Esophagus squamous epithelium (tissue), 5 donors: ENCODE results near the gene BMPR2. TPM values are rescaled to one million over a fixed set of nuclear protein-coding genes. Genes with fewer than 3 reads are reported as not detected.
"Not testable (repeated sequence)": the region's sequence is repeated elsewhere in the genome, so short reads cannot be mapped to it uniquely, and the experiment has no call there.

Experiments
- DNase-seq: peaks from one replicate; lab custom pipeline; 2025; lab: John Stamatoyannopoulos, UW
- H3K27ac ChIP-seq, 4 donors: fragments of 200-600 bp; sonication (generic); one replicate each; pipeline ENCODE4 v1.5.1; 2016 to 2019; ENCODE audit warnings: mild to moderate bottlenecking in 1 of 4
- H3K27me3 ChIP-seq, 4 donors: fragments of 200-600 bp; sonication (generic); 1 replicate in 3 of 4; 2 replicates in 1 of 4; pipeline versions ENCODE4 v1.5.1 to v1.6.0; 2017 to 2021; ENCODE audit warnings: antibody characterized with exemption in 1 of 4
- H3K36me3 ChIP-seq, 3 donors: fragments of 200-600 bp; sonication (generic); one replicate each; pipeline ENCODE4 v1.5.1; 2016 to 2019
- H3K4me1 ChIP-seq, 3 donors: fragments of 200-600 bp; sonication (generic); one replicate each; pipeline ENCODE4 v1.5.1; 2017 to 2019
- H3K4me3 ChIP-seq, 4 donors: fragments of 200-600 bp; sonication (generic); 1 replicate in 3 of 4; 2 replicates in 1 of 4; pipeline ENCODE4 v1.5.1; 2016 to 2019; ENCODE audit warnings: mild to moderate bottlenecking in 2 of 4, moderate library complexity in 1 of 4
- H3K9me3 ChIP-seq, 3 donors: fragments of 200-600 bp; sonication (generic); one replicate each; pipeline ENCODE4 v1.5.1; 2016 to 2019
- POLR2A ChIP-seq, 4 donors: fragments of 450-650 bp; IDR thresholded peaks; one replicate each; pipeline ENCODE4 v1.6.1; 2017; ENCODE audit warnings: antibody characterized with exemption in 4 of 4, mild to moderate bottlenecking in 4 of 4, moderate library complexity in 3 of 4
- WGBS, 2 donors: methylation state at CpG; one replicate each; pipeline ENCODE4 v1.1.5; 2018; 5-methylcytosine and 5-hydroxymethylcytosine counted together
- intact Hi-C: fragments of 100-400 bp; cut with DNase I; formaldehyde crosslinking; loops from one replicate; pipeline ENCODE4 v1.15.0; 2022
- total RNA-seq, 4 donors: library from RNA; depleted of rRNA; stranded (reverse); fragments of >200 nt; gene quantifications; one replicate each; pipeline ENCODE4 v1.1.0, GENCODE V29; 2016
- TF ChIP-seq, protein P1 (sequence below), 6 experiments: fragments of 450-650 bp in 4 of 6; fragments of 200-600 bp in 2 of 6; sonication (generic) in 2 of 6; IDR thresholded peaks; one replicate each; pipeline ENCODE4 v1.5.1; 2016 to 2019; ENCODE audit warnings: antibody characterized with exemption in 6 of 6, mild to moderate bottlenecking in 4 of 6, moderate library complexity in 4 of 6
- donor health status: DM: yes; HTN: yes; CAD: no.

The BMPR2 gene
- total RNA-seq, 4 donors from 2014 or later = 17.9 to 37.0 (median 22.3) TPM

DNA sequence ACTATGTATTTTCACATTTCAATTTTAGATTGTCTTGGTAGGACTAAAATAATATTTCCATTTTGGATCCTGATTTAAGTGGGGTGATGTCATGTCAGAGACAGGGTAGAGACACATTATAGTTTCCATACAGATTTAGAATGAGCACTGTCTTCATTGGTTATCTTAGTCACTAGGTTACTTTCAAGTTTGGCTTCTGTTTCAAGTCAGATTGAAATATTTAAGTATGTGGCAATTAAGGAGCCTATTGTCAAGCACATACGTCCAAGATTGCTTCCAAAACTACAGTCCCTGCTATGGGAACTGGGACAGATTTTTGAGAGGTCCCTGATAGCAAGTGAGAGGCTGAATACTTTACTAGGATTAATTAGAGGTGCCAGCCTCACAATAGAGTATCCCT lies 169.4 kb downstream of the BMPR2 start:
- intact Hi-C loops = no loop called here
- Histone ChIP-seq H3K4me1 (no peaks in the 10 kb centered on the region), H3K27me3 (no peaks in the 10 kb centered on the region), H3K4me3 (no peak overlapping the region), H3K36me3 (peaks cover 0 to 45% (median 0%) of the 10 kb centered on the region in 3 donors), H3K27ac (no peak overlapping the region), H3K9me3 (no peaks in the 10 kb centered on the region)
- WGBS, 2 donors = 54 to 67% methylated on average over 1 of the region's 1 CpG
- no peak for DNase-seq
- TF ChIP-seq, protein P1, sequence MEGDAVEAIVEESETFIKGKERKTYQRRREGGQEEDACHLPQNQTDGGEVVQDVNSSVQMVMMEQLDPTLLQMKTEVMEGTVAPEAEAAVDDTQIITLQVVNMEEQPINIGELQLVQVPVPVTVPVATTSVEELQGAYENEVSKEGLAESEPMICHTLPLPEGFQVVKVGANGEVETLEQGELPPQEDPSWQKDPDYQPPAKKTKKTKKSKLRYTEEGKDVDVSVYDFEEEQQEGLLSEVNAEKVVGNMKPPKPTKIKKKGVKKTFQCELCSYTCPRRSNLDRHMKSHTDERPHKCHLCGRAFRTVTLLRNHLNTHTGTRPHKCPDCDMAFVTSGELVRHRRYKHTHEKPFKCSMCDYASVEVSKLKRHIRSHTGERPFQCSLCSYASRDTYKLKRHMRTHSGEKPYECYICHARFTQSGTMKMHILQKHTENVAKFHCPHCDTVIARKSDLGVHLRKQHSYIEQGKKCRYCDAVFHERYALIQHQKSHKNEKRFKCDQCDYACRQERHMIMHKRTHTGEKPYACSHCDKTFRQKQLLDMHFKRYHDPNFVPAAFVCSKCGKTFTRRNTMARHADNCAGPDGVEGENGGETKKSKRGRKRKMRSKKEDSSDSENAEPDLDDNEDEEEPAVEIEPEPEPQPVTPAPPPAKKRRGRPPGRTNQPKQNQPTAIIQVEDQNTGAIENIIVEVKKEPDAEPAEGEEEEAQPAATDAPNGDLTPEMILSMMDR (IDR thresholded peaks at IDR 0.05) = no peak
- TF ChIP-seq POLR2A (IDR thresholded peaks at IDR 0.05) = no peak

DNA sequence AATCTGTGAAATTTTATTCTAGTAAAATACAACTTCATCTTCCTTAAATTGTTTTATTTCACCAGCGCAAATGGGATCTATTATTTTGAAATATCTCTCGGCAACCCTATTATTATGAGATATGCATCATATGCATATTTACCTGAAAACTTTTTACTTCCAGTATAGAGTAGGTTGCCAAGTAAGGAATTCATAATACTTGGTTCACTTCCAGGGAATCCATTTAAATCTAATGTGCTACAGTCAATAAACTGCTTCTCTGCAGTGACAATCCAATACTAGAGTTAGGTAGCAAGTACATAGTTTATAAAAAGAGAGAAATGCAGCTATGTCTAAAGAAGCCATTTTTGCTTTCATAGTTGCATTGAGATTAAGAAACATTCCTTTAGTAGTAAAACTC lies 169.8 kb downstream of the BMPR2 start:
- Histone ChIP-seq H3K4me1 (no peaks in the 10 kb centered on the region), H3K4me3 (no peak overlapping the region), H3K9me3 (no peaks in the 10 kb centered on the region), H3K27me3 (no peaks in the 10 kb centered on the region), H3K36me3 (peaks cover 0 to 45% (median 0%) of the 10 kb centered on the region in 3 donors), H3K27ac (no peak overlapping the region)
- intact Hi-C loops = no loop called here
- WGBS, 2 donors = 83 to 93% methylated on average over 2 of the region's 2 CpGs
- TF ChIP-seq, protein P1 (IDR thresholded peaks at IDR 0.05) = no peak
- TF ChIP-seq POLR2A (IDR thresholded peaks at IDR 0.05) = no peak
- DNase-seq = no peak

DNA sequence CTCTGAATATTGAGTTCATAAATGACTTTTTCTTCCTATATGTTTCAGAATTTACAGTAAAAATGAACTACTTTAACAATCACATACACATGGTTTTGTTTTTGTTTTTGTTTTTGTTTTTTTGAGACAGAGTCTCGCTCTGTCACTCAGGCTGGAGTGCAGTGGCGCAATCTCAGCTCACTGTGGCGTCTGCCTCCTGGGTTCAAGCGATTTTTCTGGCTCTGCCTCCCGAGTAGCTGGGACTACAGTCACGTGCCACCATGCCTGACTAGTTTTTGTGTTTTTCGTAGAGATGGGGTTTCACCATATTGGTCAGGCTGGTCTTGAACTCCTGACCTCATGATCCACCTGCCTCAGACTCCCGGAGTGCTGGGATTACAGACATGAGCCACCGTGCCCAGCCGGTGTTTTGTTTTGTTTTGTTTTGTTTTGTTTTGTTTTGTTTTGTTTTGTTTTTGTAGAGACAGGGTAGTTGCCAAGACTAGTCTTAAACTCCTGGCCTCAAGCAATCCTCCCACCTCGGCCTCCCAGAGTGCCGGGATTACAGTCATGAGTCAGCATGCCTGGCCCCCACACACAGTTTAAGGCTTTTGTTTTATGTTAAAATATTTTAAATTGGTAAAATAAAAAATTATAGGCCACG lies 170.5 kb downstream of the BMPR2 start:
- WGBS, 2 donors = 61 to 77% methylated on average over 13 of the region's 13 CpGs
- H3K4me1 ChIP-seq, H3K27me3 ChIP-seq, DNase-seq, intact Hi-C loops, H3K4me3 ChIP-seq, H3K9me3 ChIP-seq, H3K27ac ChIP-seq: not testable (repeated sequence)
- peaks cover 0 to 50% (median 0%) of the 10 kb centered on the region in 3 donors for H3K36me3 ChIP-seq

DNA sequence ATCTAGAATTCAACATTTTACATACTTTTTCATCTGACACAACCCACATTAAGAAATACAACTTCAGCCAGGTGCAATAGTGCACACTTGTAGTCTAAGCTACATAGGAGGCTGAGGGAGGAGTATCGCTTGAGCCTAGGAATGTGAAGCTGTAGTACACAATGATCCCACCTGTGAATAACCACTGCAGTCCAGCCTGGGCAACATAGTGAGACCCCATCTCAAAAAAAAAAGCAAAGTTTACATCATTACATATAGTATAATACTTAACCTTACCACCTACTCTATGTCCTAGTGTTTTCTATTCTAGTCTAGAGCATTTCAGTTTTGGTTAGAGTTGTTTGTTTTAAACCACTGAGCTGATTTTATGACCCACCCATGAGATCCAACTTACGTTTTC lies 172.1 kb downstream of the BMPR2 start:
- no peaks in the 10 kb centered on the region for H3K4me1 ChIP-seq
- H3K36me3 ChIP-seq = peaks cover 0 to 51% (median 0%) of the 10 kb centered on the region in 3 donors
- DNase-seq = no peak
- no peak overlapping the region for H3K4me3 ChIP-seq
- WGBS, 2 donors = 89 to 95% methylated on average over 2 of the region's 2 CpGs
- no peak for TF ChIP-seq POLR2A (IDR thresholded peaks at IDR 0.05)
- TF ChIP-seq, protein P1 (IDR thresholded peaks at IDR 0.05) = no peak
- no peak overlapping the region for H3K27ac ChIP-seq
- intact Hi-C loops = no loop called here
- no peaks in the 10 kb centered on the region for H3K27me3 ChIP-seq
- no peaks in the 10 kb centered on the region for H3K9me3 ChIP-seq

DNA sequence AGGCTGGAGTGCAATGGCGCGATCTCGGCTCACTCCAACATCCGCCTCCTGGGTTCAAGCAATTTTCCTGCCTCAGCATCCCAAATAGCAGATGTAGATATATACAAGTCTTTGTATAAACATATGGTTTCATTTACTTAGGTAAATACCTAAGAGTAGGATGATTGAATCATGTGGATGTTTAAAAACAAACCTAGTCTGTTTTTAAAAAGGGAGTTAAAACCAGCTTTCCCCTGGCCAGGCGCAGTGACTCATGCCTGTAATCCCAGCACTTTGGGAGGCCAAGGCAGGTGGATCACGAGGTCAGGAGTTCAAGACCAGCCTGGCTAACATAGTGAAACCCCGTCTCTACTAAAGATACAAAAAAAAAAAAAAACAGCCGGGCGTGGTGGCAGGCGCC lies 174.9 kb downstream of the BMPR2 start:
- H3K27me3 ChIP-seq, H3K4me1 ChIP-seq, intact Hi-C loops, H3K27ac ChIP-seq, H3K4me3 ChIP-seq, DNase-seq, H3K9me3 ChIP-seq: not testable (repeated sequence)
- H3K36me3 ChIP-seq = peaks cover 0 to 71% (median 5%) of the 10 kb centered on the region in 3 donors
- 89 to 94% methylated on average over 9 to 10 of the region's 10 CpGs for WGBS, 2 donors

DNA sequence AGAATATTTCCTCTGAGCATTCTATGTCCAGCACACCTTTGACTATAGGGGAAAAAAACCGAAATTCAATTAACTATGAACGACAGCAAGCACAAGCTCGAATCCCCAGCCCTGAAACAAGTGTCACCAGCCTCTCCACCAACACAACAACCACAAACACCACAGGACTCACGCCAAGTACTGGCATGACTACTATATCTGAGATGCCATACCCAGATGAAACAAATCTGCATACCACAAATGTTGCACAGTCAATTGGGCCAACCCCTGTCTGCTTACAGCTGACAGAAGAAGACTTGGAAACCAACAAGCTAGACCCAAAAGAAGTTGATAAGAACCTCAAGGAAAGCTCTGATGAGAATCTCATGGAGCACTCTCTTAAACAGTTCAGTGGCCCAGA lies 179.2 kb downstream of the BMPR2 start:
- no peak for DNase-seq
- H3K4me1 ChIP-seq = no peaks in the 10 kb centered on the region
- no peaks in the 10 kb centered on the region for H3K27me3 ChIP-seq
- intact Hi-C loops = no loop called here
- H3K9me3 ChIP-seq = no peaks in the 10 kb centered on the region
- 88 to 95% methylated on average over 4 of the region's 4 CpGs for WGBS, 2 donors
- no peak overlapping the region for H3K27ac ChIP-seq
- peaks cover 0 to 89% (median 5%) of the 10 kb centered on the region in 3 donors for H3K36me3 ChIP-seq
- no peak overlapping the region for H3K4me3 ChIP-seq
- no peak for TF ChIP-seq POLR2A (IDR thresholded peaks at IDR 0.05)
- TF ChIP-seq, protein P1 (IDR thresholded peaks at IDR 0.05) = no peak
